ENCODE results near the gene OSBPL8.

GRCh38 chr12:76368230-76368629, 191.3 kb downstream of the OSBPL8 start:
- TF ChIP-seq CTCF (IDR thresholded peaks at IDR 0.05; ENCODE audit: poor library complexity) = no peak
- no peak for TF ChIP-seq EZH2 (IDR thresholded peaks at IDR 0.05; ENCODE audit: borderline replicate concordance)
- no peak for TF ChIP-seq EZH2phosphoT487 (IDR thresholded peaks at IDR 0.05; ENCODE audit: low read depth, severe bottlenecking, unreplicated experiment)
